Esophagus squamous epithelium (tissue), 4 donors: ENCODE measurements around the gene FLVCR2.

Experiments used
- CTCF ChIP-seq, 6 experiments: fragments of 450-650 bp in 4 of 6; fragments of 200-600 bp in 2 of 6; sonication (generic) in 2 of 6; IDR thresholded peaks; one replicate each; pipeline ENCODE4 v1.5.1; 2016 to 2019; ENCODE audit warnings: antibody characterized with exemption in 6 of 6, mild to moderate bottlenecking in 4 of 6, moderate library complexity in 4 of 6
- POLR2A ChIP-seq, 4 donors: fragments of 450-650 bp; IDR thresholded peaks; one replicate each; pipeline ENCODE4 v1.6.1; 2017; ENCODE audit warnings: antibody characterized with exemption in 4 of 4, mild to moderate bottlenecking in 4 of 4, moderate library complexity in 3 of 4

- no peak for TF ChIP-seq CTCF (IDR thresholded peaks at IDR 0.05)
- TF ChIP-seq POLR2A (IDR thresholded peaks at IDR 0.05): no peak
These were observed 1.5 kb downstream of the FLVCR2 start for GRCh38 chr14:75579882-75580281.
